ENCODE measurements around the gene WDR59.

DNA sequence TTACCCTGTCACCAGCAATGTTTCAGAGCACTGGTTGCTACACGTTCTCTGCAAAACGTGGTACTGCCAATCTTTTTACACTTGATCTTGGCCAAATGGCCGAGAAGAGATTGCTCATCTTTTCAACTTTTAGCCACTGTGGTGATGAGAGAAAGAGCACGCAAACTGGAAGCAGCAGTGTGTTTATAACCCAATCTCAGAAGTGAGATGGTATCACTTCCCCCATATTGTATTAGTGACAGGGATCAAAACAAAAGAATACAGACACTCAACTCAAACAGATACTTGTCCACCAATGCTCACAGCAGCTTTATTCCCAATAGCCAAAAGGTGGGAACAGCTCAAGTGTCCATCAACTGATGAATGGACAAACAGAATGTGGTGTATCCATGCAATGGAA, 138.2 kb downstream of the WDR59 start:
- TF ChIP-seq POLR2A (IDR thresholded peaks at IDR 0.05) = no peak
- TF ChIP-seq, protein P1, sequence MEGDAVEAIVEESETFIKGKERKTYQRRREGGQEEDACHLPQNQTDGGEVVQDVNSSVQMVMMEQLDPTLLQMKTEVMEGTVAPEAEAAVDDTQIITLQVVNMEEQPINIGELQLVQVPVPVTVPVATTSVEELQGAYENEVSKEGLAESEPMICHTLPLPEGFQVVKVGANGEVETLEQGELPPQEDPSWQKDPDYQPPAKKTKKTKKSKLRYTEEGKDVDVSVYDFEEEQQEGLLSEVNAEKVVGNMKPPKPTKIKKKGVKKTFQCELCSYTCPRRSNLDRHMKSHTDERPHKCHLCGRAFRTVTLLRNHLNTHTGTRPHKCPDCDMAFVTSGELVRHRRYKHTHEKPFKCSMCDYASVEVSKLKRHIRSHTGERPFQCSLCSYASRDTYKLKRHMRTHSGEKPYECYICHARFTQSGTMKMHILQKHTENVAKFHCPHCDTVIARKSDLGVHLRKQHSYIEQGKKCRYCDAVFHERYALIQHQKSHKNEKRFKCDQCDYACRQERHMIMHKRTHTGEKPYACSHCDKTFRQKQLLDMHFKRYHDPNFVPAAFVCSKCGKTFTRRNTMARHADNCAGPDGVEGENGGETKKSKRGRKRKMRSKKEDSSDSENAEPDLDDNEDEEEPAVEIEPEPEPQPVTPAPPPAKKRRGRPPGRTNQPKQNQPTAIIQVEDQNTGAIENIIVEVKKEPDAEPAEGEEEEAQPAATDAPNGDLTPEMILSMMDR (IDR thresholded peaks at IDR 0.05) = no peak

Measured in heart left ventricle (tissue), 13 donors.